GM12891 (cell line): Measurements from ENCODE around the gene USP32.
"Not testable (repeated sequence)": the region's sequence is repeated elsewhere in the genome, so short reads cannot be mapped to it uniquely, and the experiment has no call there.

Experiments used
- PAX5 ChIP-seq: IDR thresholded peaks from 2 replicates; pipeline ENCODE4 v1.6.1; 2011; ENCODE audit warnings: low read length, moderate library complexity, mild to moderate bottlenecking; ENCODE audit not compliant: insufficient read depth, severe bottlenecking
- POLR2A ChIP-seq: IDR thresholded peaks from 2 replicates; pipeline ENCODE4 v1.6.1; 2011; ENCODE audit warnings: low read depth, low read length, control low read depth
- POLR2AphosphoS5 ChIP-seq: IDR thresholded peaks from 2 replicates; pipeline ENCODE4 v1.6.1; 2011; ENCODE audit warnings: low read depth, low read length, control low read depth
- POU2F2 ChIP-seq: IDR thresholded peaks from 2 replicates; pipeline ENCODE4 v1.6.1; 2011; ENCODE audit warnings: low read depth, mild to moderate bottlenecking, control low read depth, low read length, moderate library complexity
- SPI1 ChIP-seq: IDR thresholded peaks from 2 replicates; pipeline ENCODE4 v1.6.1; 2011; ENCODE audit warnings: low read depth, low read length, control low read depth
- TAF1 ChIP-seq: IDR thresholded peaks from 2 replicates; pipeline ENCODE4 v1.6.1; 2011; ENCODE audit warnings: low read depth, low read length, control low read depth

GRCh38 chr17:60180380-60180779, 211.6 kb downstream of the USP32 start:
- TF ChIP-seq POLR2A, POLR2AphosphoS5, TAF1, POU2F2, SPI1, PAX5: not testable (repeated sequence)
